OCI-LY7 (cell line): ENCODE results near the gene CCDC190.

Source experiments
- EZH2phosphoT487 ChIP-seq: fragments of 200-600 bp; sonication (generic); IDR thresholded peaks from 2 replicates; pipeline ENCODE4 v1.6.1; 2018; ENCODE audit warnings: low read depth, borderline replicate concordance, mild to moderate bottlenecking, mixed run types, antibody characterized with exemption, low read length, moderate library complexity, mixed read lengths
- TF ChIP-seq, protein P1 (sequence below): fragments of 200-600 bp; sonication (generic); conservative IDR thresholded peaks from 2 replicates; pipeline ENCODE4 v1.5.1; 2014; ENCODE audit warnings: mild to moderate bottlenecking, antibody characterized with exemption, low read length, moderate library complexity, mixed read lengths

DNA sequence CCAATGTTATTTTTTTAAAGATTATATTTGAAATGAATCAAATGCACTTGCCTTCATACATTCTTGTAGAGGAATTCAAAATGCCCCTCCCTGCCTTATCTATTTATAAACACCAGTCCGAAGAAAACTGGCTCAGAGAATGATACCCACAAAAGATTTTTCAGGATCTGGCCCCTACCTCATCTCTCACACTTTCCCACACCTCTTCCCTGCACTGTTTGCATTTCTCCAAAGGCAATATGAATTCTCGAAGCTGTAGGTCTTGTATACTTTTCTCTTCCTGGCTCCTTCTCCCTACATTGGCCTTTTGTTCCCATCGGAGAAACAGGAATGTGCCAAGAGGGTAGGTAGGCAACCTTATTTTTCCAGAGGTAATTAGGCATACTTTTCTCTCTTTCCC lies 12.0 kb upstream of the CCDC190 start:
- TF ChIP-seq, protein P1, sequence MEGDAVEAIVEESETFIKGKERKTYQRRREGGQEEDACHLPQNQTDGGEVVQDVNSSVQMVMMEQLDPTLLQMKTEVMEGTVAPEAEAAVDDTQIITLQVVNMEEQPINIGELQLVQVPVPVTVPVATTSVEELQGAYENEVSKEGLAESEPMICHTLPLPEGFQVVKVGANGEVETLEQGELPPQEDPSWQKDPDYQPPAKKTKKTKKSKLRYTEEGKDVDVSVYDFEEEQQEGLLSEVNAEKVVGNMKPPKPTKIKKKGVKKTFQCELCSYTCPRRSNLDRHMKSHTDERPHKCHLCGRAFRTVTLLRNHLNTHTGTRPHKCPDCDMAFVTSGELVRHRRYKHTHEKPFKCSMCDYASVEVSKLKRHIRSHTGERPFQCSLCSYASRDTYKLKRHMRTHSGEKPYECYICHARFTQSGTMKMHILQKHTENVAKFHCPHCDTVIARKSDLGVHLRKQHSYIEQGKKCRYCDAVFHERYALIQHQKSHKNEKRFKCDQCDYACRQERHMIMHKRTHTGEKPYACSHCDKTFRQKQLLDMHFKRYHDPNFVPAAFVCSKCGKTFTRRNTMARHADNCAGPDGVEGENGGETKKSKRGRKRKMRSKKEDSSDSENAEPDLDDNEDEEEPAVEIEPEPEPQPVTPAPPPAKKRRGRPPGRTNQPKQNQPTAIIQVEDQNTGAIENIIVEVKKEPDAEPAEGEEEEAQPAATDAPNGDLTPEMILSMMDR = no peak
- no peak for TF ChIP-seq EZH2phosphoT487
